ENCODE results near the gene EFTUD2.

- TF ChIP-seq POLR2AphosphoS5 (IDR thresholded peaks at IDR 0.05) (no peak), CTCF (IDR thresholded peaks at IDR 0.05) (no peak), POLR2A (IDR thresholded peaks at IDR 0.05) (no peak), EP300 (IDR thresholded peaks at IDR 0.05; ENCODE audit: low read depth) (no peak)
These were observed 10.5 kb upstream of the EFTUD2 start for GRCh38 chr17:44909681-44910144.
